Measurements from ENCODE around the gene SSU72.

SSU72 gene

GRCh38 chr1:1544544-1544943, 30.1 kb downstream of the SSU72 start:
- Histone ChIP-seq H4K20me1 (ENCODE audit: insufficient read depth) (no peaks in the 10 kb centered on the region), H3K9ac (no peak overlapping the region), H3K4me1 (ENCODE audit: low read depth, poor library complexity, severe bottlenecking) (no peaks in the 10 kb centered on the region), H3K4me2 (no peak overlapping the region), H3K4me3 (IDR thresholded peaks at IDR 0.05; ENCODE audit: insufficient read depth, low read depth, low read length) (no peak overlapping the region), H3K36me3 (ENCODE audit: insufficient read depth) (no peaks in the 10 kb centered on the region), H3K27ac (no peak overlapping the region), H3K79me2 (ENCODE audit: insufficient read depth, low read depth) (no peaks in the 10 kb centered on the region), H2AFZ (ENCODE audit: low read depth) (no peak overlapping the region), H3K27me3 (ENCODE audit: insufficient read depth, low read depth) (no peaks in the 10 kb centered on the region)
- no peak for TF ChIP-seq CTCF (conservative IDR thresholded peaks at IDR 0.05; ENCODE audit: low read depth, low read length)

- Histone ChIP-seq H3K9ac (no peak overlapping the region), H3K36me3 (ENCODE audit: insufficient read depth) (no peaks in the 10 kb centered on the region), H4K20me1 (ENCODE audit: insufficient read depth) (no peaks in the 10 kb centered on the region), H3K27ac (no peak overlapping the region), H3K4me2 (no peak overlapping the region), H3K27me3 (ENCODE audit: insufficient read depth, low read depth) (no peaks in the 10 kb centered on the region), H3K4me1 (ENCODE audit: low read depth, poor library complexity, severe bottlenecking) (no peaks in the 10 kb centered on the region), H2AFZ (ENCODE audit: low read depth) (no peak overlapping the region), H3K4me3 (IDR thresholded peaks at IDR 0.05; ENCODE audit: insufficient read depth, low read depth, low read length) (no peak overlapping the region), H3K79me2 (ENCODE audit: insufficient read depth, low read depth) (no peaks in the 10 kb centered on the region)
- no peak for TF ChIP-seq CTCF (conservative IDR thresholded peaks at IDR 0.05; ENCODE audit: low read depth, low read length)
Observed at GRCh38 chr1:1543706-1544099, 31.0 kb downstream of the SSU72 start.

- H3K4me2 ChIP-seq: no peak overlapping the region
- H3K4me1 ChIP-seq (ENCODE audit: low read depth, poor library complexity, severe bottlenecking): no peaks in the 10 kb centered on the region
- TF ChIP-seq CTCF (conservative IDR thresholded peaks at IDR 0.05; ENCODE audit: low read depth, low read length): no peak
- H3K9ac ChIP-seq: no peak overlapping the region
- H3K4me3 ChIP-seq (IDR thresholded peaks at IDR 0.05; ENCODE audit: insufficient read depth, low read depth, low read length): no peak overlapping the region
- no peaks in the 10 kb centered on the region for H3K79me2 ChIP-seq (ENCODE audit: insufficient read depth, low read depth)
- H4K20me1 ChIP-seq (ENCODE audit: insufficient read depth): no peaks in the 10 kb centered on the region
- no peaks in the 10 kb centered on the region for H3K36me3 ChIP-seq (ENCODE audit: insufficient read depth)
- H3K27ac ChIP-seq: no peak overlapping the region
- no peaks in the 10 kb centered on the region for H3K27me3 ChIP-seq (ENCODE audit: insufficient read depth, low read depth)
- H2AFZ ChIP-seq (ENCODE audit: low read depth): no peak overlapping the region
Observed at GRCh38 chr1:1542766-1543705, 31.6 kb downstream of the SSU72 start.

GRCh38 chr1:1541956-1542765, 32.5 kb downstream of the SSU72 start:
- Histone ChIP-seq H2AFZ (ENCODE audit: low read depth) (no peak overlapping the region), H3K36me3 (ENCODE audit: insufficient read depth) (no peaks in the 10 kb centered on the region), H3K9ac (no peak overlapping the region), H4K20me1 (ENCODE audit: insufficient read depth) (no peaks in the 10 kb centered on the region), H3K4me1 (ENCODE audit: low read depth, poor library complexity, severe bottlenecking) (no peaks in the 10 kb centered on the region), H3K79me2 (ENCODE audit: insufficient read depth, low read depth) (no peaks in the 10 kb centered on the region), H3K4me2 (no peak overlapping the region), H3K27ac (no peak overlapping the region), H3K4me3 (IDR thresholded peaks at IDR 0.05; ENCODE audit: insufficient read depth, low read depth, low read length) (no peak overlapping the region), H3K27me3 (ENCODE audit: insufficient read depth, low read depth) (no peaks in the 10 kb centered on the region)
- TF ChIP-seq CTCF (conservative IDR thresholded peaks at IDR 0.05; ENCODE audit: low read depth, low read length): no peak
